HepG2 (cell line): ENCODE results near the gene SRRM1. TPM values are rescaled to one million over a fixed set of nuclear protein-coding genes. Genes with fewer than 3 reads are reported as not detected.
A peak's percentile ranks its signal among the peaks of the same experiment; 100 is the strongest.

Source experiments
- CHD4 ChIP-seq: fragments of 200-600 bp; sonication (generic); IDR thresholded peaks from 2 replicates; pipeline ENCODE4 v1.7.0; 2017; ENCODE audit warnings: mild to moderate bottlenecking, low read length, borderline replicate concordance
- DNMT1 ChIP-seq: sonication (generic); formaldehyde crosslinking; IDR thresholded peaks from 2 replicates; pipeline ENCODE4 v1.5.1; 2020; ENCODE audit warnings: mild to moderate bottlenecking, missing genetic modification reagents
- KAT7 ChIP-seq: IDR thresholded peaks from 2 replicates; pipeline ENCODE4 v1.6.1; 2018; ENCODE audit warnings: borderline replicate concordance, missing compliant biosample characterization
- MTF2 ChIP-seq: sonication (generic); formaldehyde crosslinking; IDR thresholded peaks from 2 replicates; pipeline ENCODE4 v1.5.0; 2020; ENCODE audit warnings: missing genetic modification reagents, borderline replicate concordance
- NAIF1 ChIP-seq: sonication (generic); formaldehyde crosslinking; IDR thresholded peaks from 2 replicates; pipeline ENCODE4 v1.5.0; 2020; ENCODE audit warnings: mild to moderate bottlenecking, missing genetic modification reagents, borderline replicate concordance
- SIX4 ChIP-seq: sonication (generic); formaldehyde crosslinking; IDR thresholded peaks from 2 replicates; pipeline ENCODE4 v1.4.0; 2020; ENCODE audit warnings: missing genetic modification reagents
- ZNF788 ChIP-seq: sonication (generic); formaldehyde crosslinking; IDR thresholded peaks from 2 replicates; pipeline ENCODE4 v1.5.0; 2020; ENCODE audit warnings: mild to moderate bottlenecking, missing genetic modification reagents, borderline replicate concordance
- polyA plus RNA-seq, 8 experiments: library from polyadenylated mRNA; depleted of rRNA in 3 of 8; stranded (reverse) in 7 of 8; unstranded in 1 of 8; fragments of >200 nt; fragmentation: Illumina TruSeq in 4 of 8; extraction: Trizol in 4 of 8; gene quantifications; 2 replicates each; pipeline versions ENCODE4 v1.2.1 to v1.2.3, GENCODE V29; 2011 to 2016; ENCODE audit warnings: low read depth in 4 of 8, missing spikeins in 1 of 8, mixed read lengths in 1 of 8; ENCODE audit not compliant: insufficient read depth in 1 of 8
- total RNA-seq, 5 experiments: library from RNA; depleted of rRNA; stranded (reverse); fragments of >200 nt; fragmentation: Illumina TruSeq; extraction: Trizol; gene quantifications; 2 replicates each; pipeline ENCODE4 v1.2.3, GENCODE V29; 2016; ENCODE audit warnings: low read depth in 1 of 5
- TF ChIP-seq, protein P1 (sequence below): sonication (generic); formaldehyde crosslinking; IDR thresholded peaks from 2 replicates; pipeline ENCODE4 v1.5.0; 2020; ENCODE audit warnings: missing genetic modification reagents, mild to moderate bottlenecking, borderline replicate concordance
- TF ChIP-seq, protein P2 (sequence below): sonication (generic); formaldehyde crosslinking; IDR thresholded peaks from 2 replicates; pipeline ENCODE4 v1.9.0; 2022; ENCODE audit warnings: missing genetic modification reagents, mild to moderate bottlenecking, borderline replicate concordance
- TF ChIP-seq, protein P3 (sequence below), 2 experiments: sonication (generic) in 1 of 2; formaldehyde crosslinking in 1 of 2; IDR thresholded peaks; 2 replicates each; pipeline versions ENCODE4 v1.6.1 to v1.9.0; 2014 to 2022; ENCODE audit warnings: antibody characterized with exemption in 1 of 2, borderline replicate concordance in 1 of 2, inconsistent platforms in 1 of 2, low read depth in 1 of 2, missing genetic modification reagents in 1 of 2
- TF ChIP-seq, protein P4 (sequence below): sonication (generic); formaldehyde crosslinking; IDR thresholded peaks from 2 replicates; pipeline ENCODE4 v1.4.0; 2020; ENCODE audit warnings: mild to moderate bottlenecking, missing genetic modification reagents
- TF ChIP-seq, protein P5 (sequence below): sonication (generic); formaldehyde crosslinking; IDR thresholded peaks from 2 replicates; pipeline ENCODE4 v1.4.0; 2020; ENCODE audit warnings: missing genetic modification reagents, mild to moderate bottlenecking, borderline replicate concordance

The SRRM1 gene
- total and polyA plus RNA-seq, 2 of the 13 experiments (the other 11 are each of a cell fraction or from before 2014, with no cell fraction given): 31.6 to 44.5 TPM

DNA sequence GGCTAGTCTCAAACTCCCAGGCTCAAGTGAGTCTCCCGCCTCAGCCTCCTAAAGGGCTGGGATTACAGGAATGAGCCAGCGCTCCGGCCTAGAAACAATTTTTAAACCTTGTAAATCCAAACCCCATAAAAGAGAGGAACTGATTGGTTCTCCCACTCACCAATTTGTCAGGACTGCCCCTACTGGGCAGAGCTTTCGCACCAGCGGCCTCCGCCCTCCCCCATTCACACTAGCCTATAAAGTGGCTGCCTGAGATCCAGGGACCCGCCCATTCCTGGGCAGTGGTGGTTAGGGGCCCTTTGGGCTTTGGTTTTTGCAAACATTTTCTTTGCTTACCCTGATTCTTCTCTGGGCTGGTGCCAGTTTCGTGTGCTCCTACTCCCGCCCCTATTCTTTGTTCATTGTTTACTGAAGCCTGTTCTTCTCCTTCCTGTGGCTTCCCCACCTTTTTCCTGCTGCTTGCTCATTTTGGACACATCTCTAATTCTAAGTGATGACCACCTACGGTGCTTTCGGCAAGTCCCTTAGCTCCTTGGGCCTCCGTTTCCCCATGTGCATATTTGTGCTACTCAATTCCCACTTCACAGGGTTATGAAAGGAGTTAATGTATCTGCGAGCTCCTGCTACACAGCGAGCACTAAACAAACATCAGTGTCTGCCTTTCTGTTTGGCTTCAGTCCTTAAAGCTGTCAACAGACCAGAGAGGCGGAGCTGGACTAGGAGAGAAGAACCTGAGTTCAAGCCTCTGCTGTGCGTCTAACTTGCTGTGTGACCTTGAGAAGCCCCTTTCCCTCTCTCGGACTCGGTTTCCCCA is 62.4 kb downstream of the SRRM1 start (continued):
- TF ChIP-seq, protein P1, sequence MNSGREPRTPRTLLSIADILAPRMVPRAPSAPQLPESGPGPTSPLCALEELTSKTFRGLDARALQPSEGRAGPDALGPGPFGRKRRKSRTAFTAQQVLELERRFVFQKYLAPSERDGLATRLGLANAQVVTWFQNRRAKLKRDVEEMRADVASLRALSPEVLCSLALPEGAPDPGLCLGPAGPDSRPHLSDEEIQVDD (CRISPR knock-in tag): no peak
- TF ChIP-seq, protein P2, sequence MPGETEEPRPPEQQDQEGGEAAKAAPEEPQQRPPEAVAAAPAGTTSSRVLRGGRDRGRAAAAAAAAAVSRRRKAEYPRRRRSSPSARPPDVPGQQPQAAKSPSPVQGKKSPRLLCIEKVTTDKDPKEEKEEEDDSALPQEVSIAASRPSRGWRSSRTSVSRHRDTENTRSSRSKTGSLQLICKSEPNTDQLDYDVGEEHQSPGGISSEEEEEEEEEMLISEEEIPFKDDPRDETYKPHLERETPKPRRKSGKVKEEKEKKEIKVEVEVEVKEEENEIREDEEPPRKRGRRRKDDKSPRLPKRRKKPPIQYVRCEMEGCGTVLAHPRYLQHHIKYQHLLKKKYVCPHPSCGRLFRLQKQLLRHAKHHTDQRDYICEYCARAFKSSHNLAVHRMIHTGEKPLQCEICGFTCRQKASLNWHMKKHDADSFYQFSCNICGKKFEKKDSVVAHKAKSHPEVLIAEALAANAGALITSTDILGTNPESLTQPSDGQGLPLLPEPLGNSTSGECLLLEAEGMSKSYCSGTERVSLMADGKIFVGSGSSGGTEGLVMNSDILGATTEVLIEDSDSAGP (CRISPR knock-in tag): peak; percentile 62
- peak; percentile 82; the same call in 1 of the 2 replicates for TF ChIP-seq ZNF788 (CRISPR knock-in tag)
- TF ChIP-seq, protein P3, sequence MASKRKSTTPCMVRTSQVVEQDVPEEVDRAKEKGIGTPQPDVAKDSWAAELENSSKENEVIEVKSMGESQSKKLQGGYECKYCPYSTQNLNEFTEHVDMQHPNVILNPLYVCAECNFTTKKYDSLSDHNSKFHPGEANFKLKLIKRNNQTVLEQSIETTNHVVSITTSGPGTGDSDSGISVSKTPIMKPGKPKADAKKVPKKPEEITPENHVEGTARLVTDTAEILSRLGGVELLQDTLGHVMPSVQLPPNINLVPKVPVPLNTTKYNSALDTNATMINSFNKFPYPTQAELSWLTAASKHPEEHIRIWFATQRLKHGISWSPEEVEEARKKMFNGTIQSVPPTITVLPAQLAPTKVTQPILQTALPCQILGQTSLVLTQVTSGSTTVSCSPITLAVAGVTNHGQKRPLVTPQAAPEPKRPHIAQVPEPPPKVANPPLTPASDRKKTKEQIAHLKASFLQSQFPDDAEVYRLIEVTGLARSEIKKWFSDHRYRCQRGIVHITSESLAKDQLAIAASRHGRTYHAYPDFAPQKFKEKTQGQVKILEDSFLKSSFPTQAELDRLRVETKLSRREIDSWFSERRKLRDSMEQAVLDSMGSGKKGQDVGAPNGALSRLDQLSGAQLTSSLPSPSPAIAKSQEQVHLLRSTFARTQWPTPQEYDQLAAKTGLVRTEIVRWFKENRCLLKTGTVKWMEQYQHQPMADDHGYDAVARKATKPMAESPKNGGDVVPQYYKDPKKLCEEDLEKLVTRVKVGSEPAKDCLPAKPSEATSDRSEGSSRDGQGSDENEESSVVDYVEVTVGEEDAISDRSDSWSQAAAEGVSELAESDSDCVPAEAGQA (IDR thresholded peaks at IDR 0.05; ENCODE audit: low read depth): no peak
- TF ChIP-seq, protein P3 (CRISPR knock-in tag; IDR thresholded peaks at IDR 0.05; ENCODE audit: borderline replicate concordance): no peak
- TF ChIP-seq, protein P4, sequence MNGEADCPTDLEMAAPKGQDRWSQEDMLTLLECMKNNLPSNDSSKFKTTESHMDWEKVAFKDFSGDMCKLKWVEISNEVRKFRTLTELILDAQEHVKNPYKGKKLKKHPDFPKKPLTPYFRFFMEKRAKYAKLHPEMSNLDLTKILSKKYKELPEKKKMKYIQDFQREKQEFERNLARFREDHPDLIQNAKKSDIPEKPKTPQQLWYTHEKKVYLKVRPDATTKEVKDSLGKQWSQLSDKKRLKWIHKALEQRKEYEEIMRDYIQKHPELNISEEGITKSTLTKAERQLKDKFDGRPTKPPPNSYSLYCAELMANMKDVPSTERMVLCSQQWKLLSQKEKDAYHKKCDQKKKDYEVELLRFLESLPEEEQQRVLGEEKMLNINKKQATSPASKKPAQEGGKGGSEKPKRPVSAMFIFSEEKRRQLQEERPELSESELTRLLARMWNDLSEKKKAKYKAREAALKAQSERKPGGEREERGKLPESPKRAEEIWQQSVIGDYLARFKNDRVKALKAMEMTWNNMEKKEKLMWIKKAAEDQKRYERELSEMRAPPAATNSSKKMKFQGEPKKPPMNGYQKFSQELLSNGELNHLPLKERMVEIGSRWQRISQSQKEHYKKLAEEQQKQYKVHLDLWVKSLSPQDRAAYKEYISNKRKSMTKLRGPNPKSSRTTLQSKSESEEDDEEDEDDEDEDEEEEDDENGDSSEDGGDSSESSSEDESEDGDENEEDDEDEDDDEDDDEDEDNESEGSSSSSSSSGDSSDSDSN: 0 out of 2 replicates have a peak, but pooled peaks have one; percentile 19
- no peak for TF ChIP-seq NAIF1
- 0 out of 2 replicates have a peak, but pooled peaks have one; percentile 35 for TF ChIP-seq SIX4 (CRISPR knock-in tag)
- no peak for TF ChIP-seq DNMT1 (CRISPR knock-in tag)
- peak; percentile 86; the same call in 1 of the 2 replicates for TF ChIP-seq CHD4
- no peak for TF ChIP-seq KAT7
- no peak for TF ChIP-seq MTF2 (CRISPR knock-in tag)
- TF ChIP-seq, protein P5, sequence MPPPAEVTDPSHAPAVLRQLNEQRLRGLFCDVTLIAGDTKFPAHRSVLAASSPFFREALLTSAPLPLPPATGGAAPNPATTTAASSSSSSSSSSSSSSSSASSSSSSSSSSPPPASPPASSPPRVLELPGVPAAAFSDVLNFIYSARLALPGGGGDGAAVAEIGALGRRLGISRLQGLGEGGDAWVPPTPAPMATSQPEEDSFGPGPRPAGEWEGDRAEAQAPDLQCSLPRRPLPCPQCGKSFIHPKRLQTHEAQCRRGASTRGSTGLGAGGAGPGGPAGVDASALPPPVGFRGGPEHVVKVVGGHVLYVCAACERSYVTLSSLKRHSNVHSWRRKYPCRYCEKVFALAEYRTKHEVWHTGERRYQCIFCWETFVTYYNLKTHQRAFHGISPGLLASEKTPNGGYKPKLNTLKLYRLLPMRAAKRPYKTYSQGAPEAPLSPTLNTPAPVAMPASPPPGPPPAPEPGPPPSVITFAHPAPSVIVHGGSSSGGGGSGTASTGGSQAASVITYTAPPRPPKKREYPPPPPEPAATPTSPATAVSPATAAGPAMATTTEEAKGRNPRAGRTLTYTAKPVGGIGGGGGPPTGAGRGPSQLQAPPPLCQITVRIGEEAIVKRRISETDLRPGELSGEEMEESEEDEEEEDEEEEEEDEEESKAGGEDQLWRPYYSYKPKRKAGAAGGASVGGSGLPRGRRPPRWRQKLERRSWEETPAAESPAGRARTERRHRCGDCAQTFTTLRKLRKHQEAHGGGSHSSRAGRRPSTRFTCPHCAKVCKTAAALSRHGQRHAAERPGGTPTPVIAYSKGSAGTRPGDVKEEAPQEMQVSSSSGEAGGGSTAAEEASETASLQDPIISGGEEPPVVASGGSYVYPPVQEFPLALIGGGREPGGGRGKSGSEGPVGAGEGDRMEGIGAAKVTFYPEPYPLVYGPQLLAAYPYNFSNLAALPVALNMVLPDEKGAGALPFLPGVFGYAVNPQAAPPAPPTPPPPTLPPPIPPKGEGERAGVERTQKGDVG (CRISPR knock-in tag): 0 out of 2 replicates have a peak, but pooled peaks have one; percentile 11
